ENCODE data around the gene PNPLA4.
A peak's percentile ranks its signal among the peaks of the same experiment; 100 is the strongest.

PNPLA4 gene

GRCh38 chrX:7927259-7928167 is at the start of gene PNPLA4:
PNPLA4 (minus strand) TSS chrX:7927413; CDS start chrX:7926119, 1,294 bp downstream.
- peak; percentile 60 to 76 for DNase-seq (ENCODE audit: extremely low read depth in 1 of 2, low read depth in 1 of 2)

GRCh38 chrX:7972586-7972985 is 45.4 kb upstream of the PNPLA4 start:
- no peak for DNase-seq (ENCODE audit: extremely low read depth in 1 of 2, low read depth in 1 of 2)

GRCh38 chrX:7970428-7970827 is 43.2 kb upstream of the PNPLA4 start:
- no peak for DNase-seq (ENCODE audit: extremely low read depth in 1 of 2, low read depth in 1 of 2)

- no peak for DNase-seq (ENCODE audit: extremely low read depth in 1 of 2, low read depth in 1 of 2)
These were observed 38.2 kb upstream of the PNPLA4 start for GRCh38 chrX:7965436-7965835.

GRCh38 chrX:7960246-7960645 is 33.0 kb upstream of the PNPLA4 start:
- DNase-seq (ENCODE audit: extremely low read depth in 1 of 2, low read depth in 1 of 2) = no peak

- no peak for DNase-seq (ENCODE audit: extremely low read depth in 1 of 2, low read depth in 1 of 2)
These were observed 26.2 kb upstream of the PNPLA4 start for GRCh38 chrX:7953446-7953845.

- no peak for DNase-seq (ENCODE audit: extremely low read depth in 1 of 2, low read depth in 1 of 2)
These were observed 23.7 kb upstream of the PNPLA4 start for GRCh38 chrX:7950865-7951264.

GRCh38 chrX:7948483-7948882 is 21.3 kb upstream of the PNPLA4 start:
- no peak for DNase-seq (ENCODE audit: extremely low read depth in 1 of 2, low read depth in 1 of 2)

GRCh38 chrX:7946960-7947359 is 19.7 kb upstream of the PNPLA4 start:
- no peak for DNase-seq (ENCODE audit: extremely low read depth in 1 of 2, low read depth in 1 of 2)

GRCh38 chrX:7943600-7944245 is 16.5 kb upstream of the PNPLA4 start:
- DNase-seq (ENCODE audit: extremely low read depth in 1 of 2, low read depth in 1 of 2) = no peak

GRCh38 chrX:7941390-7942042 is 14.3 kb upstream of the PNPLA4 start:
- no peak for DNase-seq (ENCODE audit: extremely low read depth in 1 of 2, low read depth in 1 of 2)

GRCh38 chrX:7934026-7934425 is 6.8 kb upstream of the PNPLA4 start:
- no peak for DNase-seq (ENCODE audit: extremely low read depth in 1 of 2, low read depth in 1 of 2)

GRCh38 chrX:7926914-7927258 is 327 bp downstream of the PNPLA4 start:
- no peak for DNase-seq (ENCODE audit: extremely low read depth in 1 of 2, low read depth in 1 of 2)

GRCh38 chrX:7926501-7926900 is 712 bp downstream of the PNPLA4 start:
- no peak for DNase-seq (ENCODE audit: extremely low read depth in 1 of 2, low read depth in 1 of 2)

- peak; percentile 24 to 29 for DNase-seq (ENCODE audit: extremely low read depth in 1 of 2, low read depth in 1 of 2)
These were observed 1.2 kb downstream of the PNPLA4 start for GRCh38 chrX:7925867-7926472.

GRCh38 chrX:7921750-7922149 is 5.5 kb downstream of the PNPLA4 start:
- no peak for DNase-seq (ENCODE audit: extremely low read depth in 1 of 2, low read depth in 1 of 2)

- no peak for DNase-seq (ENCODE audit: extremely low read depth in 1 of 2, low read depth in 1 of 2)
These were observed 18.4 kb downstream of the PNPLA4 start for GRCh38 chrX:7908821-7909220.

GRCh38 chrX:7904562-7904961 is 22.7 kb downstream of the PNPLA4 start:
- no peak for DNase-seq (ENCODE audit: extremely low read depth in 1 of 2, low read depth in 1 of 2)

- DNase-seq (ENCODE audit: extremely low read depth in 1 of 2, low read depth in 1 of 2) = no peak
These were observed 35.3 kb downstream of the PNPLA4 start for GRCh38 chrX:7891928-7892327.

- no peak for DNase-seq (ENCODE audit: extremely low read depth in 1 of 2, low read depth in 1 of 2)
These were observed 37.5 kb downstream of the PNPLA4 start for GRCh38 chrX:7889680-7890079.

GRCh38 chrX:7889135-7889534 is 38.1 kb downstream of the PNPLA4 start:
- DNase-seq (ENCODE audit: extremely low read depth in 1 of 2, low read depth in 1 of 2) = no peak
